K562 (cell line): Measurements from ENCODE around the gene EBI3. TPM values are rescaled to one million over a fixed set of nuclear protein-coding genes. Genes with fewer than 3 reads are reported as not detected.

Experiments used
- CREM ChIP-seq: IDR thresholded peaks from 2 replicates; pipeline ENCODE4 v1.6.1; 2014; ENCODE audit warnings: antibody characterized with exemption, low read depth
- ELK3 ChIP-seq: fragments of 450-650 bp; formaldehyde crosslinking; IDR thresholded peaks from 2 replicates; pipeline ENCODE4 v1.4.0; 2020; ENCODE audit warnings: mild to moderate bottlenecking
- FOXJ2 ChIP-seq: fragments of 200-800 bp; sonication (Bioruptor generic); IDR thresholded peaks from 2 replicates; pipeline ENCODE4 v1.6.1; 2016; ENCODE audit warnings: missing genetic modification characterization, missing compliant biosample characterization
- HNRNPH1 ChIP-seq: fragments of 200-400 bp; formaldehyde crosslinking; optimal IDR thresholded peaks from 2 replicates; pipeline ENCODE3; 2017; ENCODE audit warnings: low read depth, mild to moderate bottlenecking, low read length, moderate library complexity
- IRF9 ChIP-seq: fragments of 450-650 bp; IDR thresholded peaks from 2 replicates; pipeline ENCODE4 v1.6.1; 2016; ENCODE audit warnings: missing biosample characterization, missing genetic modification characterization
- KLF16 ChIP-seq: IDR thresholded peaks from 2 replicates; pipeline ENCODE4 v1.6.1; 2016; ENCODE audit warnings: antibody characterized with exemption
- NFATC3 ChIP-seq: fragments of 450-650 bp; IDR thresholded peaks from 2 replicates; pipeline ENCODE4 v1.6.1; 2017; ENCODE audit warnings: mild to moderate bottlenecking
- PRDM10 ChIP-seq: fragments of 450-650 bp; IDR thresholded peaks from 2 replicates; pipeline ENCODE4 v1.6.1; 2018; ENCODE audit not compliant: partially characterized antibody
- SMARCB1 ChIP-seq: IDR thresholded peaks from 2 replicates; pipeline ENCODE4 v1.6.1; 2011; ENCODE audit warnings: improper control_type of control experiment, low read depth; ENCODE audit not compliant: insufficient read length
- STAT5B ChIP-seq: fragments of 250-450 bp; sonication (Bioruptor Pico); IDR thresholded peaks from 2 replicates; pipeline ENCODE4 v1.8.0; 2021; ENCODE audit warnings: mild to moderate bottlenecking, inconsistent platforms
- TCF15 ChIP-seq: fragments of 250-450 bp; sonication (Bioruptor Pico); IDR thresholded peaks from 2 replicates; pipeline ENCODE4 v1.8.0; 2022; ENCODE audit warnings: moderate library complexity, mild to moderate bottlenecking, inconsistent platforms
- TRIM28 ChIP-seq: fragments of 450-650 bp; IDR thresholded peaks from 2 replicates; pipeline ENCODE4 v1.6.1; 2017
- XRCC3 ChIP-seq: fragments of 450-650 bp; IDR thresholded peaks from 2 replicates; pipeline ENCODE4 v1.6.1; 2017; ENCODE audit warnings: mild to moderate bottlenecking, moderate library complexity
- ZBTB17 ChIP-seq: fragments of 450-650 bp; formaldehyde crosslinking; IDR thresholded peaks from 2 replicates; pipeline ENCODE4 v1.4.0; 2020; ENCODE audit warnings: mild to moderate bottlenecking
- ZFP1 ChIP-seq: fragments of 450-650 bp; formaldehyde crosslinking; IDR thresholded peaks from 2 replicates; pipeline ENCODE4 v1.4.0; 2020; ENCODE audit warnings: mild to moderate bottlenecking, mixed read lengths
- ZNF174 ChIP-seq: fragments of 250-450 bp; sonication (Bioruptor Pico); IDR thresholded peaks from 2 replicates; pipeline ENCODE4 v1.4.0; 2020; ENCODE audit warnings: mild to moderate bottlenecking
- ZNF197 ChIP-seq: fragments of 200-800 bp; sonication (Bioruptor generic); IDR thresholded peaks from 2 replicates; pipeline ENCODE4 v1.6.1; 2016; ENCODE audit warnings: low read depth, missing genetic modification characterization, missing compliant biosample characterization
- polyA plus RNA-seq, 8 experiments: library from polyadenylated mRNA; depleted of rRNA in 4 of 8; stranded (reverse) in 5 of 8; unstranded in 3 of 8; fragments of >200 nt; fragmentation: Nextera tagmentation in 2 of 8; fragmentation: Illumina TruSeq in 1 of 8; extraction: Ambion mirVana in 2 of 8; extraction: Trizol in 1 of 8; gene quantifications; 2 replicates each; pipeline versions ENCODE4 v1.2.1 to v1.2.3, GENCODE V29; 2011 to 2014; ENCODE audit warnings: inconsistent platforms in 1 of 8, missing spikeins in 1 of 8
- total RNA-seq, 7 experiments: library from RNA; depleted of rRNA in 6 of 7; stranded (reverse); fragments of >200 nt in 6 of 7; fragmentation: Illumina TruSeq in 2 of 7; extraction: Trizol in 2 of 7; gene quantifications; 2 replicates each; pipeline versions ENCODE4 v1.2.1 to v1.2.3, GENCODE V29; 2011 to 2021; ENCODE audit warnings: low replicate concordance in 1 of 7
- TF ChIP-seq, protein P1 (sequence below), 2 experiments: fragments of 250-450 bp in 1 of 2; fragments of 450-650 bp in 1 of 2; sonication (Bioruptor Pico) in 1 of 2; IDR thresholded peaks; 2 replicates each; pipeline versions ENCODE4 v1.6.1 to v1.8.0; 2016 to 2021; ENCODE audit warnings: mild to moderate bottlenecking in 2 of 2, moderate library complexity in 2 of 2, missing compliant biosample characterization in 1 of 2, missing genetic modification characterization in 1 of 2
- TF ChIP-seq, protein P2 (sequence below): fragments of 450-650 bp; IDR thresholded peaks from 2 replicates; pipeline ENCODE4 v1.6.1; 2016

Gene EBI3
- total and polyA plus RNA-seq, 9 of the 15 experiments (the other 6 are each of a cell fraction or from before 2014, with no cell fraction given), result 0.08 to 0.35 (median 0.22) TPM; not detected in 6

DNA sequence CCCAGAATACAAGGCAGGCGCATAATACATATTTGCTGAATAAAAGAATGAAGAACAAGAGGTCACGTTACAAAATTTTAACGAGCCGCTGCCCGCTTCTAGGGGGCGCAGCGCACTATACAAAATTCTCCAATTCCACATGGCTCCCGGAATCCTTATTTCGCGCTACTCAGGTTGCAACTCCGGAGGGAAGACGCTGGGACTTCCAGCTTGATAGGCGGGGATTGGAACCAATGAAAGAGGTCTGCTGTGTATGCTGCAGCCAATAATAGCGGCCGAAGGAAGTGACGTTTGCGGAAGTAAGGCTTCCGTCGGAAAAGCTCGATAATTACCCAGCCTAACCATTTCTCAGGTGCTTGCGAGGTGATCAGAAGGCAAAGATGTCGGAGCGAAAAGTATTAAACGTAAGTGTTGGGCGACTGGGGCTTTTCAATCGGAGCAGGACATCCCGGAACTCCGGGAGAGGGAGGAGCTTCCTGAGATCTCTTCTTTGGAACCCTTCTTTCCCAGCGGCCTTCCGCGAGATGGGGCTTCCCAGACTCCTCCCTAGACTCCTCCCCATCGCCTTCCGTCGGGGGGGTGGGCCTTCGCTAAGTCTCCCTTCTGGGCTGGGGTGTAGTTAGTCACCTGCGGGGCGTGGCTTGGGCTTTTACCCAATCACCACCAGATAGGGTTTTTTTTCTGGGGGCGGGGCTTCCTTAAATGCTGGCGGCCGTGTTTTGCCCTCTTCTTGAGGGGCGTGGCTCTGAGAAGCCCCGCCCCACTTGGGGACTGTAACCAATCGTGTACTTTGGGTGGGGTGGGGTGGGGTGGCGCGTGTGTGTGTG is 17.7 kb downstream of the EBI3 start, which contains the start of gene YJU2 (continued):
- TF ChIP-seq IRF9 (tag), result no peak
- TF ChIP-seq FOXJ2, result peak; percentile 69; the same call in 1 of the 2 replicates
- TF ChIP-seq XRCC3, result no peak
- TF ChIP-seq KLF16, result no peak
- peak; percentile 97 for TF ChIP-seq CREM
- TF ChIP-seq NFATC3, result peak; percentile 86; the same call in 1 of the 2 replicates
- no peak for TF ChIP-seq HNRNPH1
- TF ChIP-seq ZFP1 (CRISPR knock-in tag), result no peak
- TF ChIP-seq PRDM10, result peak; percentile 93
- no peak; the same call in 1 of the 2 replicates for TF ChIP-seq ZNF197
- TF ChIP-seq SMARCB1, result no peak
- TF ChIP-seq TRIM28, result 0 out of 2 replicates have a peak, but pooled peaks have one; percentile 65
- TF ChIP-seq, protein P1, sequence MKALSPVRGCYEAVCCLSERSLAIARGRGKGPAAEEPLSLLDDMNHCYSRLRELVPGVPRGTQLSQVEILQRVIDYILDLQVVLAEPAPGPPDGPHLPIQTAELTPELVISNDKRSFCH (CRISPR knock-in tag; IDR thresholded peaks at IDR 0.05), result no peak
- TF ChIP-seq, protein P1 (tag; IDR thresholded peaks at IDR 0.05), result 0 out of 2 replicates have a peak, but pooled peaks have one; percentile 41
- no peak for TF ChIP-seq ZNF174
- 0 out of 2 replicates have a peak, but pooled peaks have one; percentile 43 for TF ChIP-seq ZBTB17 (CRISPR knock-in tag)
- TF ChIP-seq, protein P2, sequence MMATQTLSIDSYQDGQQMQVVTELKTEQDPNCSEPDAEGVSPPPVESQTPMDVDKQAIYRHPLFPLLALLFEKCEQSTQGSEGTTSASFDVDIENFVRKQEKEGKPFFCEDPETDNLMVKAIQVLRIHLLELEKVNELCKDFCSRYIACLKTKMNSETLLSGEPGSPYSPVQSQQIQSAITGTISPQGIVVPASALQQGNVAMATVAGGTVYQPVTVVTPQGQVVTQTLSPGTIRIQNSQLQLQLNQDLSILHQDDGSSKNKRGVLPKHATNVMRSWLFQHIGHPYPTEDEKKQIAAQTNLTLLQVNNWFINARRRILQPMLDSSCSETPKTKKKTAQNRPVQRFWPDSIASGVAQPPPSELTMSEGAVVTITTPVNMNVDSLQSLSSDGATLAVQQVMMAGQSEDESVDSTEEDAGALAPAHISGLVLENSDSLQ, result peak; percentile 100
- TF ChIP-seq ELK3 (CRISPR knock-in tag), result no peak
- no peak for TF ChIP-seq TCF15 (CRISPR knock-in tag)
- no peak for TF ChIP-seq STAT5B (CRISPR knock-in tag)
